ENCODE data around the gene CABLES1.
"Not testable (repeated sequence)": the region's sequence is repeated elsewhere in the genome, so short reads cannot be mapped to it uniquely, and the experiment has no call there.

CABLES1 gene

GRCh38 chr18:23266717-23267446 is 131.6 kb downstream of the CABLES1 start:
- Histone ChIP-seq H3K27ac (ENCODE audit: low read depth, low read length) (no peak overlapping the region), H3K79me2 (ENCODE audit: insufficient read depth, low read length) (no peaks in the 10 kb centered on the region), H3K9me3 (ENCODE audit: insufficient read depth, low read length) (peaks cover 30% of the 10 kb centered on the region; the same call in 1 of the 2 replicates), H3K36me3 (ENCODE audit: low read length) (no peaks in the 10 kb centered on the region), H3K9ac (ENCODE audit: low read length) (no peak overlapping the region), H4K20me1 (ENCODE audit: low read depth, low read length) (no peaks in the 10 kb centered on the region), H3K27me3 (ENCODE audit: low read length) (no peaks in the 10 kb centered on the region), H2AFZ (ENCODE audit: low read depth, low read length, severe bottlenecking) (no peak overlapping the region), H3F3A (ENCODE audit: insufficient read depth) (no peaks in the 10 kb centered on the region), H3K4me2 (ENCODE audit: low read depth, low read length, poor library complexity, severe bottlenecking) (no peak overlapping the region), H3K9me2 (replicated peaks; ENCODE audit: insufficient read depth, low read length) (no peaks in the 10 kb centered on the region), H3K4me3 (ENCODE audit: insufficient read depth, low read length, poor library complexity, severe bottlenecking) (no peak overlapping the region)
- no peak for TF ChIP-seq EZH2phosphoT487 (conservative IDR thresholded peaks at IDR 0.05; ENCODE audit: low read length)
- TF ChIP-seq CTCF (IDR thresholded peaks at IDR 0.05; ENCODE audit: insufficient read depth, low read length, poor library complexity, severe bottlenecking) = no peak

- H2AFZ ChIP-seq (ENCODE audit: low read depth, low read length, severe bottlenecking) = no peak overlapping the region
- no peak overlapping the region for H3K9ac ChIP-seq (ENCODE audit: low read length)
- H3K79me2 ChIP-seq (ENCODE audit: insufficient read depth, low read length) = no peaks in the 10 kb centered on the region
- H3K9me2 ChIP-seq (replicated peaks; ENCODE audit: insufficient read depth, low read length) = no peaks in the 10 kb centered on the region
- no peaks in the 10 kb centered on the region for H3F3A ChIP-seq (ENCODE audit: insufficient read depth)
- no peaks in the 10 kb centered on the region for H4K20me1 ChIP-seq (ENCODE audit: low read depth, low read length)
- no peak overlapping the region for H3K4me2 ChIP-seq (ENCODE audit: low read depth, low read length, poor library complexity, severe bottlenecking)
- H3K4me3 ChIP-seq (ENCODE audit: insufficient read depth, low read length, poor library complexity, severe bottlenecking) = no peak overlapping the region
- no peaks in the 10 kb centered on the region for H3K36me3 ChIP-seq (ENCODE audit: low read length)
- peaks cover 30% of the 10 kb centered on the region; the same call in 1 of the 2 replicates for H3K9me3 ChIP-seq (ENCODE audit: insufficient read depth, low read length)
- no peaks in the 10 kb centered on the region for H3K27me3 ChIP-seq (ENCODE audit: low read length)
- H3K27ac ChIP-seq (ENCODE audit: low read depth, low read length) = no peak overlapping the region
- TF ChIP-seq EZH2phosphoT487 (conservative IDR thresholded peaks at IDR 0.05; ENCODE audit: low read length) = no peak
Observed at GRCh38 chr18:23267447-23267776, 132.1 kb downstream of the CABLES1 start.

- no peak for TF ChIP-seq EZH2phosphoT487 (conservative IDR thresholded peaks at IDR 0.05; ENCODE audit: low read length)
- no peak for TF ChIP-seq CTCF (IDR thresholded peaks at IDR 0.05; ENCODE audit: insufficient read depth, low read length, poor library complexity, severe bottlenecking)
- peaks cover 30% of the 10 kb centered on the region; the same call in 1 of the 2 replicates for H3K9me3 ChIP-seq (ENCODE audit: insufficient read depth, low read length)
- H3K4me3 ChIP-seq (ENCODE audit: insufficient read depth, low read length, poor library complexity, severe bottlenecking) = no peak overlapping the region
- no peak overlapping the region for H2AFZ ChIP-seq (ENCODE audit: low read depth, low read length, severe bottlenecking)
- H3K79me2 ChIP-seq (ENCODE audit: insufficient read depth, low read length) = no peaks in the 10 kb centered on the region
- no peak overlapping the region for H3K9ac ChIP-seq (ENCODE audit: low read length)
- no peaks in the 10 kb centered on the region for H3K36me3 ChIP-seq (ENCODE audit: low read length)
- no peaks in the 10 kb centered on the region for H3F3A ChIP-seq (ENCODE audit: insufficient read depth)
- H3K4me2 ChIP-seq (ENCODE audit: low read depth, low read length, poor library complexity, severe bottlenecking) = no peak overlapping the region
- no peaks in the 10 kb centered on the region for H3K27me3 ChIP-seq (ENCODE audit: low read length)
- H3K9me2 ChIP-seq (replicated peaks; ENCODE audit: insufficient read depth, low read length) = no peaks in the 10 kb centered on the region
- no peak overlapping the region for H3K27ac ChIP-seq (ENCODE audit: low read depth, low read length)
- H4K20me1 ChIP-seq (ENCODE audit: low read depth, low read length) = no peaks in the 10 kb centered on the region
Observed at GRCh38 chr18:23268641-23269040, 133.4 kb downstream of the CABLES1 start.

- not testable (repeated sequence) for H3K79me2 ChIP-seq (ENCODE audit: insufficient read depth, low read length); H3K4me2 ChIP-seq (ENCODE audit: low read depth, low read length, poor library complexity, severe bottlenecking); H2AFZ ChIP-seq (ENCODE audit: low read depth, low read length, severe bottlenecking); H3K9me2 ChIP-seq (replicated peaks; ENCODE audit: insufficient read depth, low read length); H3K27ac ChIP-seq (ENCODE audit: low read depth, low read length); H4K20me1 ChIP-seq (ENCODE audit: low read depth, low read length); H3K9ac ChIP-seq (ENCODE audit: low read length); H3K36me3 ChIP-seq (ENCODE audit: low read length); H3F3A ChIP-seq (ENCODE audit: insufficient read depth); H3K4me3 ChIP-seq (ENCODE audit: insufficient read depth, low read length, poor library complexity, severe bottlenecking); H3K27me3 ChIP-seq (ENCODE audit: low read length)
- peaks cover 30% of the 10 kb centered on the region; the same call in 1 of the 2 replicates for H3K9me3 ChIP-seq (ENCODE audit: insufficient read depth, low read length)
Observed at GRCh38 chr18:23269068-23269467, 133.8 kb downstream of the CABLES1 start.

Measured in SU-DHL-6 (cell line).